HG03139 (cell line): Measurements from ENCODE around the gene GMIP.
"Not testable (repeated sequence)": the region's sequence is repeated elsewhere in the genome, so short reads cannot be mapped to it uniquely, and the experiment has no call there.

Experiments used
- ATAC-seq: cut with Tn5 transposase; IDR thresholded peaks from one replicate; pipeline ENCODE4 v1.9.1; 2021; ENCODE audit not compliant: unreplicated experiment

GMIP gene, protein sequence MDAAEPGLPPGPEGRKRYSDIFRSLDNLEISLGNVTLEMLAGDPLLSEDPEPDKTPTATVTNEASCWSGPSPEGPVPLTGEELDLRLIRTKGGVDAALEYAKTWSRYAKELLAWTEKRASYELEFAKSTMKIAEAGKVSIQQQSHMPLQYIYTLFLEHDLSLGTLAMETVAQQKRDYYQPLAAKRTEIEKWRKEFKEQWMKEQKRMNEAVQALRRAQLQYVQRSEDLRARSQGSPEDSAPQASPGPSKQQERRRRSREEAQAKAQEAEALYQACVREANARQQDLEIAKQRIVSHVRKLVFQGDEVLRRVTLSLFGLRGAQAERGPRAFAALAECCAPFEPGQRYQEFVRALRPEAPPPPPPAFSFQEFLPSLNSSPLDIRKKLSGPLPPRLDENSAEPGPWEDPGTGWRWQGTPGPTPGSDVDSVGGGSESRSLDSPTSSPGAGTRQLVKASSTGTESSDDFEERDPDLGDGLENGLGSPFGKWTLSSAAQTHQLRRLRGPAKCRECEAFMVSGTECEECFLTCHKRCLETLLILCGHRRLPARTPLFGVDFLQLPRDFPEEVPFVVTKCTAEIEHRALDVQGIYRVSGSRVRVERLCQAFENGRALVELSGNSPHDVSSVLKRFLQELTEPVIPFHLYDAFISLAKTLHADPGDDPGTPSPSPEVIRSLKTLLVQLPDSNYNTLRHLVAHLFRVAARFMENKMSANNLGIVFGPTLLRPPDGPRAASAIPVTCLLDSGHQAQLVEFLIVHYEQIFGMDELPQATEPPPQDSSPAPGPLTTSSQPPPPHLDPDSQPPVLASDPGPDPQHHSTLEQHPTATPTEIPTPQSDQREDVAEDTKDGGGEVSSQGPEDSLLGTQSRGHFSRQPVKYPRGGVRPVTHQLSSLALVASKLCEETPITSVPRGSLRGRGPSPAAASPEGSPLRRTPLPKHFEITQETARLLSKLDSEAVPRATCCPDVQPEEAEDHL

DNA sequence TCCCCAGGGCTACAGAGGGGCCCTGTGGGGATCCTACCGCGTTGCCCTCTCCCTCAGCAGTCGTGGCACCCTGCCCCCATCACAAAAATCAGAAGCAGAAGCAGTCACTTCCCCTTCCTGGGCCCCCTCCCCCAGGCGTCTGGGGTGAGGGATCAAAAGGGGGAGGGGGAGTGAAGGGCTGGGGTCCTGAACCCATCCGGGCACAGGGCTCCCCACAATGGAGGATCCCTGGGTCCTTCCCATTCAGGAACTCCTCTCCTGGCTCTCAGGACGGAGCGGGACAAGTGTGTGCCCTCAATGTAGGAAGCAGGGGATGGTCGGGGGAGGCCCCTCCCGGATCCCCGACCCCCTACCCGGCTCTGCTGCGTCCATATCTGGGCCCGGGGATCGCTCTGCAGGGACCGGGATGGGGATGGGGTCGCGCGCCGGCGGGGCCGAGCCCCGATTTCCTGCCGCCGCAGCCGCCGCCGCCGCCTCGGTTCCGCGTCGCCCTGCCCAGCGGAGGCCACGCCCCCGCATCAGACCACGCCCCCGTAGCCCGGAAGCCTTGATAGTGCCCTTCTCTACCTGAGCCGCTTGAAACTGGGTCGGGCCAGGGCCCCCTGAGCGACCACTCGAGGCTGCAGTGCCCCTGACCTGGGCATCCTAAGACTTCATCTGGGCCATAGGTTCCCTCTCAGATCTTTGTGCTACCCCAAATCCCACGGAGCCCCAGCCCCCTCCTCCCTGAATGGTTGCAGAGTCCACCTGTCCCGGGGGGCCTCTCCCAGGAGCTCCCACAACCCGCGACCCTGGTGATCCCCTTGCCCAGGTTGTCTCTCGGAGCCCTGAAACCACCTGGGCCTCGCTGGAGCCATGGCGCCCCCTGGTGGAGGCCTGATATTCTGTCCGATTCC is at the start of gene GMIP:
Gene GMIP, minus strand, starts transcription at position 500 of the 896 bp plus-strand sequence. Its CDS starts 128 bp downstream, at position 372.
- no peak for ATAC-seq

GRCh38 chr19:19691683-19692082 is 48.2 kb upstream of the GMIP start:
- no peak for ATAC-seq

- ATAC-seq = not testable (repeated sequence)
Observed at GRCh38 chr19:19689023-19689422, 45.6 kb upstream of the GMIP start.

DNA sequence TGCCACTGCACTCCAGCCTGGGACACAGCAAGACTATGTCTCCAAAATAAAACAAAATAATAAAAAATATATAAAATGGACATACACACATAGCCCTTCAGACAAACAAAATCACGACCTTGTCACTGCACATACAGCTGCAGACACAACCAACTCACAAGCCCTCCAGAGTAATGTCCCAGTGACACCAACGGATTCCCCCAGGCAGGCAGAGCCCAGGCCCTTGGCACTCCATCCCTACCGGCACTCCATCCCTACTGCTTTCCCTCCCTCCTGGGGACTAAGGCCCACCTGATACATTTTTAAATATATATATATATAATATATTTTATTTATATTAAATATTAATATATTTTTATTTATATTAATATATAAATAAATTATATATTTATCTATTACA is 43.6 kb upstream of the GMIP start:
- ATAC-seq = no peak

DNA sequence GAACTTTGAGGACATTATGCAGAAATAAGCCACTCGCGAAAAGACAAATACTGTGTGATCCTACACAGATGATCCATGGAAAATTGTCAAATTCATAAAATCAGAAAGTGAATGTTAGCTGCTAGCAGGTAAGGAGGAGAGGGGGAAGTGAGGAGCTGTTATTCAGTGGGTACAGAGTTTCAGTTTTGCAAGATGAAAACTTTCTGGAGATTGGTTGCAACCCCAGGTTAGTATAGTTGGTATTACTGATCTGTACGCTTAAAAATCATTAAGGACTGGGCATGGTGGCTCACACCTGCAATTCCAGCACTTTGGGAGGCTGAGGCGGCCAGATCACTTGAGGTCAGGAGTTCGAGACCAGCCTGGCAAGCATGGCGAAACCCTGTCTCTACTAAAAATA is 43.1 kb upstream of the GMIP start:
- ATAC-seq = no peak

- not testable (repeated sequence) for ATAC-seq
Observed at GRCh38 chr19:19686119-19686518, 42.7 kb upstream of the GMIP start.

DNA sequence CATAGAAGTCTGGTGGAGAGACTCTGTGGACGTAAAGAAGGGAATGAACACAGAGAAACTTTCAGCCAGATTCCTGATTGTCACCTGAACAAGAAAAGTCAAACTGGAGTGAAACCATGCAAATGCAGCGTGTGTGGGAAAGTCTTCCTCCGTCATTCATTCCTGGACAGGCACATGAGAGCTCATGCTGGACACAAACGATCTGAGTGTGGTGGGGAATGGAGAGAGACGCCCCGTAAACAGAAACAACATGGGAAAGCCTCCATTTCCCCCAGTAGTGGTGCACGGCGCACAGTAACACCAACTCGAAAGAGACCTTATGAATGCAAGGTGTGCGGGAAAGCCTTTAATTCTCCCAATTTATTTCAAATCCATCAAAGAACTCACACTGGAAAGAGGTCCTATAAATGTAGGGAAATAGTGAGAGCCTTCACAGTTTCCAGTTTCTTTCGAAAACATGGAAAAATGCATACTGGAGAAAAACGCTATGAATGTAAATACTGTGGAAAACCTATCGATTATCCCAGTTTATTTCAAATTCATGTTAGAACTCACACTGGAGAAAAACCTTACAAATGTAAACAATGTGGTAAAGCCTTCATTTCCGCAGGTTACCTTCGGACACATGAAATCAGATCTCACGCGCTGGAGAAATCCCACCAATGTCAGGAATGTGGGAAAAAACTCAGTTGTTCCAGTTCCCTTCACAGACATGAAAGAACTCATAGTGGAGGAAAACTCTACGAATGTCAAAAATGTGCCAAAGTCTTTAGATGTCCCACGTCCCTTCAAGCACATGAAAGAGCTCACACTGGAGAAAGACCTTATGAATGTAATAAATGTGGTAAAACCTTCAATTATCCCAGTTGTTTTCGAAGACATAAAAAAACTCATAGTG is 36.0 kb upstream of the GMIP start:
- no peak for ATAC-seq

DNA sequence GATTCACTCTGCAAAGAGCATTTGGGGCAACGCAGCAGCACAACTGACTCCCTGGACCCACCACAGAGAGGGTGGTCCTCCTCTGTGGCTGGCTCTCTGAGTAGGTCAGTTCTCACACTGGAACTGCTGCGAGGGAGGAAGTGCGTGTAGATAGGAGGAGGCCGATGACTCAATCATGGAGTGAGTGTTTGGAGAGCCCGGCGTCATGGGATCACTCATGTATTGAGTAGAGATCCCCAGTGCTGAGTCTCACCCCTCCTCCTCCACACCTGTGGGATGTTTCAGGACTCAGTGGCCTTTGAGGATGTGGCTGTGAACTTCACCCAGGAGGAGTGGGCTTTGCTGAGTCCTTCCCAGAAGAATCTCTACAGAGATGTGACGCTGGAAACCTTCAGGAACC is 34.1 kb upstream of the GMIP start:
- no peak for ATAC-seq

- no peak for ATAC-seq
Observed at GRCh38 chr19:19674315-19674714, 30.9 kb upstream of the GMIP start.

DNA sequence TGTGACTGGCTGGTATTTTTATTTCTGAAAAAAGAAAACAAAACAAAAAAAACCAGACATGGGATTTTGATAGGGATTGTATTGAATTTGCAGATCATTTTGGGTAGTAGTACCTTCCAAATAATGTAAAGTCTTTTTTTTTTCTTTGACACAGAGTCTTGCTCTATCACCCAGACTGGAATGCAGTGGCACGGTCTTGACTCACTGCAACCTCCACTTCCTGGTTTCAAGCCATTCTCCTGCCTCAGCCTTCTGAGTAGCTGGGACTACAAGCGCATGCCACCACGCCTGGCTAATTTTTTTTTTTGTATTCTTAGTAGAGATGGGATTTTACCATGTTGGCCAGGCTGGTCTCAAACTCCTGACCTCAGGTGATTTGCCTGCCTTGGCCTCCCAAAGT is 29.4 kb upstream of the GMIP start:
- ATAC-seq = no peak

DNA sequence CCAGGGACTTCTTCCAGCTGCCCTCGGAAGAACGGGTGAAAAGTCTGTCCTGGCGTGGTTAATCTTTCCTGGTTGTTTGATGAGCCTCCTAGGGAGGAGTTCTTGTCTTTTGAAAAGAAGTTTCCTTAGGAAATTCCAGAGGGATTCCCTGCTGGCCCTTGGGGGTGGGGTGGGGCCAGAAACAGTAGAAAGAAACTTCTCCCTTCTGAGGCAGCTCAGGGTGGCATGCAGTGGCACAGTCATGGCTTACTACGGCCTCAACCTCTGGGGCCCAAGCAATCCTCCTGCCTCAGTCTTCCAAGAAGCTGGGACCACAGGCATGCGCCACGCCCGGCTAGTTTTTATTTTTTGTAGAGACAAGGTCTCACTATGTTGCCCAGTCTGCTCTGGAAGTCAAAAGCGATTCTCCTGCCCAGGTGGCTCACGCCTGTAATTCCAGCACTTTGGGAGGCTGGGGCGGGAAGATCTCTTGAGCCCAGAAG is 26.7 kb upstream of the GMIP start:
- ATAC-seq = no peak

DNA sequence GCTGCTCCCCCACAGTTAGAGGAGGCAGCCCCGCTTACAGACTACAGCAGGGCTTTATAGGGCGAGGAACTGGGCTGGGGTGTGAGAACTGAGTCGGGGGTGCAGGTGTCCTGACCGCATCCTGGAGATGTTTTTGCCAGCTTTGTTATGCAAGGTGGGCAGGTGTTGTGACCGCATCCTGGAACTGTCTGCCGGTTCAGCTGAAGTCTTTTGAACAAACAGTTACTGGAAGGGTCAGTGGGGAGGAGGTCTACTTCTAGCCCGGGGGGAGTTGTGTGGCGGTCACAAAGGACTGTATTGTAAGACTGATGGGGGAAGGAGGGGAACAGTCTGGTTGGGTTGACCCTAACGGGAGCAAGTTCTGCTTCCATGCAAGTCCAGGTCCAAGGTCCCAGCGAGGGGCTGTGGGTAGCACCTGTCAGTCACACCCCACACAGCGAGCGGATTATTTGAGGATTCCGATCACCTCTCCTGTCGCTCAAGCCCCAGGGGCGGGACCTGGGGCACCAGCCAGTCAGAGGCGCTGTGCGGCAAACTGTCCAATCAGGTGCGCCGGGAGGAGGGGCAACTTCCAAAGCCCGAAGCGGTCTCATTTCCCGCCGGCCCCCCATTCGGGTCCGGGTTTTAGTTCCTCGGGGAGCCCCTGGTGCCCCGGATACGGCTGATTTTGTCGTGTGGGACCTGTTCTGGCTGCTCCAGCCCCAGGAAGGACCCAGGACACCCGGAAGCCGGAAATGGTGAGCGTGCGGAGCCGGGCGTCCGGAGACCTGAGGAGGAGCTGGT is 25.0 kb upstream of the GMIP start, which contains the start of gene ZNF101:
Gene ZNF101, plus strand, starts transcription at position 610 of the 783 bp plus-strand sequence. Its CDS starts 125 bp downstream, at position 735.
- ATAC-seq = peak; percentile 51

GRCh38 chr19:19665420-19665948 is 22.0 kb upstream of the GMIP start:
- not testable (repeated sequence) for ATAC-seq

GRCh38 chr19:19663256-19664120 is 20.0 kb upstream of the GMIP start, which contains the start of gene ATP13A1:
Gene ATP13A1 (minus strand): TSS chr19:19663676. CDS start chr19:19663666, 10 bp downstream.
- peak; percentile 60 for ATAC-seq

GRCh38 chr19:19662871-19663255 is 19.4 kb upstream of the GMIP start:
- no peak for ATAC-seq

DNA sequence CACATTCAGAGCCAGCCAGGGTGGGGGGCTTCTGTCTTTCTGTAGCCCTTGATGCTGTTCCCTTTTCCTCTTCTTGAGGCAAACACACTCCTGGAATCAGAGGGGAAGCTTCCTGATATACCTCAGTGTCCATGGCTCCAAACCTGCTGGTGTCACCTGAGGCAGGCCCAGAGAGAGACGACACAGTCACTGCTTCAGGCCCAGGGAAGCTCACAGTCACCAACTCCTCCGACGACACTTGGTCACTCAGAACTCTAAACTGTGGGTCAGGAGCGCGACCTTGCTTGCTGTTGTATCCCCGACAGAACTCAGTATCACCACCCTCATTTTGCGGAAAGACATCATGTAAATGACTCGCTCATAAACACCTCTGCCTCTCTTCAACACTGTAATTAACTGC is 18.9 kb upstream of the GMIP start:
- no peak for ATAC-seq

GRCh38 chr19:19661675-19662251 is 18.3 kb upstream of the GMIP start:
- peak; percentile 32 for ATAC-seq
